AG09309 (cell line): ENCODE results near the gene SCYGR1.
A peak's percentile ranks its signal among the peaks of the same experiment; 100 is the strongest.

Source experiments
- DNase-seq: peaks from one replicate; pipeline ENCODE4 v3.0.0-alpha.2; 2010; ENCODE audit warnings: low read depth
- H3K4me3 ChIP-seq: 2 replicates; pipeline ENCODE4 v1.5.1; 2011; ENCODE audit warnings: mild to moderate bottlenecking, low read depth, low read length, moderate library complexity; ENCODE audit not compliant: control insufficient read depth
- TF ChIP-seq, protein P1 (sequence below): IDR thresholded peaks from 2 replicates; pipeline ENCODE4 v1.5.1; 2011; ENCODE audit warnings: mild to moderate bottlenecking, low read depth, low read length, inconsistent platforms; ENCODE audit not compliant: insufficient read depth, control insufficient read depth; ENCODE audit errors: missing control alignments

SCYGR1 gene

DNA sequence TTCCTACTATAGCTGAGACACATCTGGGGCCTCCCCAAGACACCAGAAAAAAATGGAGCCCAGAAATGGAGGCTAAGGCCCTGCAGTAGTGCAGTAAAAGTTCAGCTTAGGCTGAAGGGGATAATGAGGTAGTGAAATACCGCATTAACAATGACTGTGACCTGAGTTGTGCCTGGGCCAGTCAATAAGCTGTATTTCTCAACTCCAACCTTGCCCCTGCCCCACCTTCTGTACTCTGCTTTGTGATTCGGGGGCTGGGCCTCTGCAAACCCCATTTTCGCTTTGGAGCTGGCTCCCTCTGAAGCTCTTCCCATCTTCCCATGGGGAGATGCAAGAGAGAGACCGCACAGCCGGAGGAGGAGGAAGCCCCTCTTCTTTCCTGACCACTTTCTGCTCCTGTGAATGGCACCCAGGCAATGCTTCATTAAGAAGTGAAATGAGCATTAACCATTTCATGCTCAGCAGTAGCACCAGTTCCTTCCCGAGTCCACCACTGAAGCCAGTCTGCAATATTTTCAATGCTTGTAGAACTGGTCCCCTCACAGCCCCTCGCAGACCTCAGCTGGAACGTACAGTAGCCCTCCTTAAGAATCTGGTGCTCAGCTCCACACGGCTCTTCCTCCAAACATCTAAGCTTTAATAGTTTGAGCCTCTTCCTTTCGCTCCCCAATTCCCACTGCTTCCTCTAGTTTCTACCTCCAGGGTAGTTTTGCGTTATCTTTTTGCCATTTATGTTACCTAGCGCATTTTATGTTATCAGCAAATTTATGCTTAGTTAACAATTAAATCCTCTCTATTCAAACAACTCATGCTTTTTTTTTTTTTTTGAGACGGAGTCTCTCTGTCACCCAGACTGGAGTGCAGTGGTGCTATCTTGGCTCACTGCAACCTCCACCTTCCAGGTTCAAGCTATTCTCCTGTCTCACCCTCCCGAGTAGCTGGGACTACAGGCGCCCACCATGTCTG, 32.6 kb upstream of the SCYGR1 start:
- H3K4me3 ChIP-seq = no peak overlapping the region
- TF ChIP-seq, protein P1, sequence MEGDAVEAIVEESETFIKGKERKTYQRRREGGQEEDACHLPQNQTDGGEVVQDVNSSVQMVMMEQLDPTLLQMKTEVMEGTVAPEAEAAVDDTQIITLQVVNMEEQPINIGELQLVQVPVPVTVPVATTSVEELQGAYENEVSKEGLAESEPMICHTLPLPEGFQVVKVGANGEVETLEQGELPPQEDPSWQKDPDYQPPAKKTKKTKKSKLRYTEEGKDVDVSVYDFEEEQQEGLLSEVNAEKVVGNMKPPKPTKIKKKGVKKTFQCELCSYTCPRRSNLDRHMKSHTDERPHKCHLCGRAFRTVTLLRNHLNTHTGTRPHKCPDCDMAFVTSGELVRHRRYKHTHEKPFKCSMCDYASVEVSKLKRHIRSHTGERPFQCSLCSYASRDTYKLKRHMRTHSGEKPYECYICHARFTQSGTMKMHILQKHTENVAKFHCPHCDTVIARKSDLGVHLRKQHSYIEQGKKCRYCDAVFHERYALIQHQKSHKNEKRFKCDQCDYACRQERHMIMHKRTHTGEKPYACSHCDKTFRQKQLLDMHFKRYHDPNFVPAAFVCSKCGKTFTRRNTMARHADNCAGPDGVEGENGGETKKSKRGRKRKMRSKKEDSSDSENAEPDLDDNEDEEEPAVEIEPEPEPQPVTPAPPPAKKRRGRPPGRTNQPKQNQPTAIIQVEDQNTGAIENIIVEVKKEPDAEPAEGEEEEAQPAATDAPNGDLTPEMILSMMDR = no peak
- DNase-seq = no peak

DNA sequence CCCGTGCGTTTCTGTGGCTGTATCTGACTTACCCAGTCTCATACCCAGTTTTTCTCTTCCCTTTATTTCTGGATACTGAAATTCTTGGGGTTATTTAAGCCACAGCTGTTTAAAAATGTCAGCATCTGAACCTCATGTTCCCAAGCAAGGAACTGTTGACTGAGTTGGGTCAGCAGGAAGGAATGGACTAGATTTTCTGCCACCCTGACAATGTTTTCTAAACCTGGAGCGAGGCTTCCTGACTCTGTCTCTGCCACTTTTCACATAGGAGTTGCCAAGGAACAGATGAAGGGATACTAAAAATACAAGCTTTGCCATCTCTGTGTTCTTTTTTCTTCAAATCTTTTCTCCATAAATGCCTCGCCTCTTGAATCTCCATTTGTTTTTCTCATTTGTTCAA, 29.0 kb upstream of the SCYGR1 start:
- no peak overlapping the region for H3K4me3 ChIP-seq
- TF ChIP-seq, protein P1 = no peak
- no peak for DNase-seq

DNA sequence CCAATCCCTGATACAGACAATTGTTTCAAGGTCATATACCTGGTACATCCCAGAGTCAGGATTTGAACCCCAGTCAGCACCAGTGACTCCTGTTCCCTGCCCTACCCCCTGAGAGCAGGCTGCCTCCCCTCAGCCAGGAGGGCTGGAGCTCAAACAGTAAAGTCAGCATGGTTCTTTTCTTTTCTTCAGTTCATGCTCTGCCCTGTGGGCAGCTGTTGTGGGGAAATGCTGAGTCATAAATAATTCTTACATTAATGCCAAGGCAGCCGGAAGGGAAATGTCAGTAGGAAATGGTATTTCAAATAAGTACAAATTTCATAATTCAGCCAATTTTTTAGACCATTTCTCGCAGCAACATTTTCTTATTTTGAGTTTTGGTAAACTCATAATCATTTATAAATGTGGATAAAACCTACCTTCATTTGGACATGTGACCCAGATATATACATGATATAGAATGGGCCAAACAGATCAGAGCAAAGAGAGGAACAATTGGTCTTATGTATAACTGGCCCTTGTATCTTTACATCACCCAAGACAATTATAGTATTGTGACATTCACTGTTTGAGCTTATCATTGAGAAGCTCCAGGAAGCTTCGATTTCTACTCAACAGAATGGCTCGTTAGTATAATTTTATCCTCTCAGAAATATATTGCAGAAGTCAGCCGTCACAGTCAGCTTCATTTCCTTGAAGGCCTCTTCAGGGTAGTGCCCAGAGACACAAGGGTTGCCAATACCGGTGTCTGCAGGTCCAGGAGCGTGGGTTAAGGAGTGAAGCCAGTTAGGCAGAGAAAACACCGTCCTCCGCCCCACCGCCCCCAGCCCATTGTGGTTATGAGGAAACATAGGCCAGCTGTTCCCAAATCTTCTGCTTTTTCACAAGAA, 28.0 kb upstream of the SCYGR1 start:
- no peak overlapping the region for H3K4me3 ChIP-seq
- DNase-seq = no peak
- TF ChIP-seq, protein P1 = no peak

DNA sequence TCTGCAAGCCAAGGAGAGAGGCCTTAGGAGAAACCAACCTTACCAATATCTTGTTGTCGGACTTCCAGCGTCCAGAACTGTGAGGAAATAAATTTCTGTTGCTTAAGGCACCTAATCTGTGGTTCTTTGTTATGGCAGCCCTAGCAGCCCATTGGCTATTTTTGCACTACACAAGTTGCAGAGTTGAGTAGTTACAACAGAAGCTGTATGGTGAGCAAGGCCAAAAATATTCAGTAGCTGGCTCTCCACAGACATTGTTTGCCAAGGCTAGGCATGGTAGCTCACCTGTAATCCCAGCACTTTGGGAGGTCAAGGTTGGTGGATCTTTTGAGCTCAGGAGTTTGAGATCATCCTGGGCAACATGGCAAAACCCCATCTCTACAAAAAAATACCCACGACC, 27.1 kb upstream of the SCYGR1 start:
- TF ChIP-seq, protein P1 = no peak
- no peak overlapping the region for H3K4me3 ChIP-seq
- peak; percentile 51 for DNase-seq

DNA sequence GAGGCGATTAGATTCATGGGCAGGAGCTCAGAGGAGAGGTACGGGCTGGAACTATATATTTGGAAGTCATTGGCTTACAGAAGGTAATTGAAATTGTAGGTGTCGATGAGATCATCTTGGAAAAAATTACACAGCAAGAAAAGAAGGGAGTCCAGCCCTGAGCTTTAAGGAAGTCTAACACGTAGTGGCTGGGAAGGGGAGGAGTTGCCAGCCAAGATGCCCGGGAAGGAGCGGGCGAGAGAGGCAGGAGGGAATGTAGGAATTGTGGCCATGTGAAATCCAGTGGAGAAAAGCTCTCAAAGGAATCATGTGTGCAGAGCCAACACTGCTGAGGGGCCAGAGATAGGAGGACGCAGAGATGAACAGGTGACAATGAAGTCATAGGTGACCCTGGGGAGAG, 25.6 kb upstream of the SCYGR1 start:
- no peak for DNase-seq
- H3K4me3 ChIP-seq = no peak overlapping the region
- TF ChIP-seq, protein P1 = no peak

DNA sequence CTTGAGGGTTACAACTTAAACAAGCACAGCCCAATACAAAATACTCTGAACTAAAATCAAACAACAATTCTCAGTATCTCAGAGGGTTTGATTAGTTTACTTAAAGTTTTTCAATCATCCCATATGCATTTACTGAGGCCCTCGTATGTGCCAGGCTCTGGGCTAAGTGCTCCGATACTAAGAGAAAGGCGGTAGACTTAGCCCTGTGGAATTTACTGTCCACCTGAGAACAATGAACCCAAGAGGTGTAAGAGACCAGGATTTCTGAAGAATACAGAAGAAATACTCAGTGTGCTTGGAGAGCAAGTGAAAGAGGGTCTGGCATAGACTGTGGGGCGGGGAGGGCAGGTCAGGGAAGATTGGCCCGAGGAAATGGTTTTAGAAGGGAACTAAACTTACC, 25.1 kb upstream of the SCYGR1 start:
- no peak overlapping the region for H3K4me3 ChIP-seq
- TF ChIP-seq, protein P1 = no peak
- no peak for DNase-seq
